HepG2 (cell line): Measurements from ENCODE around the gene RAB30. TPM values are rescaled to one million over a fixed set of nuclear protein-coding genes. Genes with fewer than 3 reads are reported as not detected.
A peak's percentile ranks its signal among the peaks of the same experiment; 100 is the strongest.

Experiments used
- ATAC-seq: fragments of 200-7000 bp; cut with Tn5 transposase; 3 replicates; pipeline ENCODE4 v1.9.1; 2020; ENCODE audit warnings: mild to moderate bottlenecking, moderate library complexity
- BruUV-seq: library from RNA; stranded (reverse); fragments of 400-500 nt; replicated peaks from 2 replicates; lab custom pipeline; 2021; lab: Mats Ljungman, UMichigan
- CTCF ChIA-PET: fragments of 300-600 bp; formaldehyde crosslinking; extraction: SDS; loops from one replicate; lab custom pipeline; 2021; ENCODE audit warnings: low total read pairs, inconsistent platforms, low intra/inter-chr PET ratio; lab: Yijun Ruan, JAX
- POLR2A ChIA-PET: fragments of 350-600 bp; sonication (Branson Sonifier 250); formaldehyde crosslinking; loops from one replicate; lab custom pipeline; 2020; ENCODE audit warnings: antibody characterized with exemption, inconsistent platforms; lab: Yijun Ruan, JAX
- DNase-seq: peaks from one replicate; pipeline ENCODE4 v3.0.0-alpha.2; 2015; ENCODE audit warnings: low spot score
- FAIRE-seq: peaks from 3 replicates; lab custom pipeline; 2011; peaks lifted over from hg19 to GRCh38; lab: Jason Lieb, UNC
- H2AFZ ChIP-seq: one replicate; pipeline ENCODE4 v1.6.1; 2011; ENCODE audit warnings: low read length, inconsistent platforms
- H3K27ac ChIP-seq: fragments of 300-600 bp; 3 replicates; pipeline ENCODE4 v1.8.0; 2011; ENCODE audit warnings: mixed run types, mild to moderate bottlenecking, mixed read lengths, low read length, inconsistent platforms; ENCODE audit not compliant: insufficient read depth; ENCODE audit errors: extremely low read length
- H3K27me3 ChIP-seq, 2 experiments: fragments of 200-600 bp in 1 of 2; 2 replicates in 1 of 2; 3 replicates in 1 of 2; pipeline versions ENCODE4 v1.6.0 to v1.8.0; 2011; ENCODE audit warnings: low read length in 2 of 2, mild to moderate bottlenecking in 2 of 2, moderate library complexity in 2 of 2, inconsistent platforms in 1 of 2; ENCODE audit not compliant: insufficient read depth in 2 of 2, control insufficient read depth in 1 of 2
- H3K36me3 ChIP-seq, 2 experiments: fragments of 200-600 bp in 1 of 2; replicated peaks in 1 of 2; 2 replicates in 1 of 2; 3 replicates in 1 of 2; pipeline versions ENCODE4 v1.5.1 to v1.8.0; 2011; ENCODE audit warnings: low read length in 2 of 2, inconsistent platforms in 1 of 2; ENCODE audit not compliant: insufficient read depth in 2 of 2, control insufficient read depth in 1 of 2
- H3K4me1 ChIP-seq: 2 replicates; pipeline ENCODE4 v1.5.1; 2012; ENCODE audit warnings: low read length, inconsistent platforms; ENCODE audit not compliant: insufficient read depth
- H3K4me2 ChIP-seq: 2 replicates; pipeline ENCODE4 v1.6.0; 2011; ENCODE audit warnings: low read depth, low read length, inconsistent platforms
- H3K4me3 ChIP-seq, 3 experiments: fragments of 200-600 bp in 1 of 3; sonication (generic), shearing (Covaris generic) in 1 of 3; replicated peaks in 1 of 3; 2 replicates each; pipeline ENCODE4 v1.5.1; 2011 to 2016; ENCODE audit warnings: low read length in 3 of 3, inconsistent platforms in 2 of 3, low read depth in 2 of 3, mild to moderate bottlenecking in 2 of 3, control low read depth in 1 of 3, mixed read lengths in 1 of 3; ENCODE audit not compliant: insufficient read depth in 1 of 3
- H3K79me2 ChIP-seq: one replicate; pipeline ENCODE4 v1.6.1; 2011; ENCODE audit warnings: low read length, inconsistent platforms; ENCODE audit not compliant: insufficient read depth
- H3K9ac ChIP-seq: 2 replicates; pipeline ENCODE4 v1.6.0; 2011; ENCODE audit warnings: mild to moderate bottlenecking, low read depth, low read length, inconsistent platforms; ENCODE audit not compliant: insufficient read depth
- H3K9me3 ChIP-seq: 2 replicates; pipeline ENCODE4 v1.5.1; 2012; ENCODE audit warnings: mild to moderate bottlenecking, low read length
- H4K20me1 ChIP-seq: 2 replicates; pipeline ENCODE4 v1.6.0; 2011; ENCODE audit warnings: inconsistent platforms, mild to moderate bottlenecking, low read length, moderate library complexity; ENCODE audit not compliant: insufficient read depth
- FOSL2 ChIP-seq: sonication (generic); formaldehyde crosslinking; IDR thresholded peaks from 2 replicates; pipeline ENCODE4 v1.4.0; 2020; ENCODE audit warnings: missing genetic modification reagents
- FOXP4 ChIP-seq: sonication (generic); formaldehyde crosslinking; IDR thresholded peaks from 2 replicates; pipeline ENCODE4 v1.4.0; 2020; ENCODE audit warnings: missing genetic modification reagents
- ZNF207 ChIP-seq: fragments of 450-650 bp; IDR thresholded peaks from 2 replicates; pipeline ENCODE4 v1.6.1; 2016; ENCODE audit warnings: antibody characterized with exemption, borderline replicate concordance
- ZNF460 ChIP-seq: sonication (generic); formaldehyde crosslinking; IDR thresholded peaks from 2 replicates; pipeline ENCODE4 v1.5.1; 2020; ENCODE audit warnings: missing genetic modification reagents, mild to moderate bottlenecking, borderline replicate concordance
- ZNF782 ChIP-seq: sonication (generic); formaldehyde crosslinking; IDR thresholded peaks from 2 replicates; pipeline ENCODE4 v1.4.0; 2020; ENCODE audit warnings: missing genetic modification reagents, mild to moderate bottlenecking, borderline replicate concordance
- WGBS: methylation state at CpG from one replicate; pipeline ENCODE4 v1.1.6; 2017; ENCODE audit warnings: low lambda C conversion rate; 5-methylcytosine and 5-hydroxymethylcytosine counted together
- in situ Hi-C: cut with HindIII; loops from 2 replicates; pipeline ENCODE4 v1.10.0; 2017; ENCODE audit warnings: low pct_unique_long_range_greater_than_20kb; ENCODE audit not compliant: extremely low pct_ligation_motif_present
- intact Hi-C: fragments of 100-400 bp; cut with micrococcal nuclease; formaldehyde crosslinking; loops from one replicate; pipeline ENCODE4 v1.10.0; 2022; ENCODE audit not compliant: unreplicated experiment
- polyA plus RNA-seq, 8 experiments: library from polyadenylated mRNA; depleted of rRNA in 3 of 8; stranded (reverse) in 7 of 8; unstranded in 1 of 8; fragments of >200 nt; fragmentation: Illumina TruSeq in 4 of 8; extraction: Trizol in 4 of 8; gene quantifications; 2 replicates each; pipeline versions ENCODE4 v1.2.1 to v1.2.3, GENCODE V29; 2011 to 2016; ENCODE audit warnings: low read depth in 4 of 8, missing spikeins in 1 of 8, mixed read lengths in 1 of 8; ENCODE audit not compliant: insufficient read depth in 1 of 8
- total RNA-seq, 5 experiments: library from RNA; depleted of rRNA; stranded (reverse); fragments of >200 nt; fragmentation: Illumina TruSeq; extraction: Trizol; gene quantifications; 2 replicates each; pipeline ENCODE4 v1.2.3, GENCODE V29; 2016; ENCODE audit warnings: low read depth in 1 of 5

The RAB30 gene
- total and polyA plus RNA-seq, 2 of the 13 experiments (the other 11 are each of a cell fraction or from before 2014, with no cell fraction given), result 3.7 to 5.0 TPM

GRCh38 chr11:83002522-83002921 is 69.2 kb downstream of the RAB30 start:
- intact Hi-C loops, result no loop called here
- ChIA-PET POLR2A (no interaction called here), CTCF (no interaction called here)
- no peak for TF ChIP-seq FOXP4
- peak; percentile 57 for TF ChIP-seq FOSL2
- peak; percentile 66; the same call in 1 of the 2 replicates for TF ChIP-seq ZNF460 (CRISPR knock-in tag)
- TF ChIP-seq ZNF207, result no peak
- Histone ChIP-seq H2AFZ (no peak overlapping the region), H3K27me3 (no peaks in the 10 kb centered on the region), H4K20me1 (no peaks in the 10 kb centered on the region), H3K27ac (no peak overlapping the region), H3K4me3 (no peak overlapping the region), H3K36me3 (no peaks in the 10 kb centered on the region), H3K9ac (no peak overlapping the region), H3K79me2 (peaks cover 4% of the 10 kb centered on the region), H3K4me2 (no peak overlapping the region), H3K4me1 (peaks cover 74% of the 10 kb centered on the region), H3K9me3 (no peaks in the 10 kb centered on the region)
- 81% methylated on average over 3 of the region's 3 CpGs for WGBS
- FAIRE-seq (no peak), DNase-seq (no peak), ATAC-seq (no peak)
- in situ Hi-C loops, result no loop called here
- no TSS peak for BruUV-seq

- Histone ChIP-seq H3K27ac (no peak overlapping the region), H3K27me3 (no peaks in the 10 kb centered on the region), H3K9me3 (no peaks in the 10 kb centered on the region), H3K4me3 (no peak overlapping the region), H3K4me2 (no peak overlapping the region), H3K79me2 (peaks cover 4% of the 10 kb centered on the region), H3K36me3 (no peaks in the 10 kb centered on the region), H3K4me1 (peaks cover 74% of the 10 kb centered on the region), H4K20me1 (no peaks in the 10 kb centered on the region), H2AFZ (no peak overlapping the region)
- in situ Hi-C loops, result no loop called here
- intact Hi-C loops, result no loop called here
- CTCF ChIA-PET, result no interaction called here
- peak; percentile 37; the same call in 2 of the 3 replicates for ATAC-seq
- no TSS peak for BruUV-seq
- no peak for TF ChIP-seq ZNF782
- TF ChIP-seq, all 625 proteins: peak for 0
- DNase-seq (no peak), FAIRE-seq (no peak)
- WGBS, result 87% methylated on average over 3 of the region's 3 CpGs
- POLR2A ChIA-PET, result no interaction called here
- no peak overlapping the region for H3K9ac ChIP-seq
Observed at GRCh38 chr11:83002053-83002452, 69.6 kb downstream of the RAB30 start.
